GM23338 (cell line): Measurements from ENCODE around the gene NXPH3.

ENCODE experiments used
- CREB1 ChIP-seq: fragments of 250-450 bp; sonication (Bioruptor Pico); IDR thresholded peaks from 2 replicates; pipeline ENCODE4 v1.5.0; 2020; ENCODE audit warnings: low read depth, mild to moderate bottlenecking, moderate library complexity
- EZH2 ChIP-seq: fragments of 200-600 bp; sonication (generic); IDR thresholded peaks from one replicate; pipeline ENCODE4 v1.8.0; 2017; ENCODE audit warnings: antibody characterized with exemption, mild to moderate bottlenecking, low read depth; ENCODE audit not compliant: unreplicated experiment
- EZH2phosphoT487 ChIP-seq: fragments of 200-600 bp; sonication (generic); IDR thresholded peaks from one replicate; pipeline ENCODE4 v1.8.1; 2018; ENCODE audit warnings: antibody characterized with exemption; ENCODE audit not compliant: unreplicated experiment
- JUNB ChIP-seq: IDR thresholded peaks from one replicate; pipeline ENCODE4 v1.6.1; 2016; ENCODE audit warnings: antibody characterized with exemption; ENCODE audit not compliant: unreplicated experiment
- NANOG ChIP-seq: IDR thresholded peaks from 2 replicates; pipeline ENCODE4 v1.6.1; 2016; ENCODE audit warnings: antibody characterized with exemption, borderline replicate concordance
- POLR2AphosphoS5 ChIP-seq: IDR thresholded peaks from 2 replicates; pipeline ENCODE4 v1.6.1; 2016; ENCODE audit warnings: antibody characterized with exemption, low read depth
- ZNF114 ChIP-seq: fragments of 250-450 bp; sonication (Bioruptor Pico); IDR thresholded peaks from 2 replicates; pipeline ENCODE4 v1.5.0; 2020; ENCODE audit warnings: mild to moderate bottlenecking, moderate library complexity
- ZNF331 ChIP-seq: fragments of 250-450 bp; sonication (Bioruptor Pico); IDR thresholded peaks from 2 replicates; pipeline ENCODE4 v1.5.0; 2020; ENCODE audit warnings: low read depth, mild to moderate bottlenecking, moderate library complexity
- TF ChIP-seq, protein P1 (sequence below): IDR thresholded peaks from one replicate; pipeline ENCODE4 v1.6.1; 2018; ENCODE audit warnings: antibody characterized with exemption; ENCODE audit not compliant: unreplicated experiment
- TF ChIP-seq, protein P2 (sequence below), 2 experiments: fragments of 200-600 bp in 1 of 2; sonication (generic) in 1 of 2; conservative IDR thresholded peaks; 2 replicates each; pipeline versions ENCODE4 v1.5.1 to v1.6.1; 2016 to 2017; ENCODE audit warnings: antibody characterized with exemption in 2 of 2, low read depth in 2 of 2, mild to moderate bottlenecking in 2 of 2, moderate library complexity in 1 of 2

DNA sequence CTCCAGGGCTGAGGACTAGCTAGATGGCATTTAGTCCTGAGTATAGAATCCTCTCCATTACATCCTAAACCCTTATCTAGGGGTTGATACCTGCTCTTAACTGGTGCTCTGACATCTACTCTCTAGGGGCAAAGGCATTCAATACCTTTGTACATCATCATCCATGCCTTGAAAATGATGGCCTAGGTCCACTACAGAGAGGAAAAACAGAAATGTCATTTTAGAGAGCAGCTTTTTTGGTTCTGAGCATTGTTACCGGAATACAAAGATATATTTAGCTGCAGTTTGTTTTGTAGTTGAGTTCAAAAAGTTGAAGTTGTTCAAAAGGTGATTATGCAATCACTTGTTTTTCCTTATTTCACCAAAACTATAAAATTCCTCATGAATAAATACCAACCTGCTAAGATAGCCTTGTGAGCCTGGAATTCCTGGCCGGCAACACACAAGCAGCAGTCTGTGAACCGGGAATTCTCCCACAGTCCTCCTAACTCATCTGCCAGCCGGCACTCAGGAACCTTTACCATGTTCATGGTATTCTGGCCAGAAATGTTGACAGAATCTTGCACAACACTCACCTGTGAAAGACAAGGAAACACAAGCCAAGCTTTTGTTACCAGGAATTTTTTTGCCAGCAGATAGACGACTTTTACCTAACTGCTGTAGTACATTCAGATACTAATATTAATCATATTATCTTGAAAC lies 35.4 kb downstream of the NXPH3 start:
- TF ChIP-seq, protein P1, sequence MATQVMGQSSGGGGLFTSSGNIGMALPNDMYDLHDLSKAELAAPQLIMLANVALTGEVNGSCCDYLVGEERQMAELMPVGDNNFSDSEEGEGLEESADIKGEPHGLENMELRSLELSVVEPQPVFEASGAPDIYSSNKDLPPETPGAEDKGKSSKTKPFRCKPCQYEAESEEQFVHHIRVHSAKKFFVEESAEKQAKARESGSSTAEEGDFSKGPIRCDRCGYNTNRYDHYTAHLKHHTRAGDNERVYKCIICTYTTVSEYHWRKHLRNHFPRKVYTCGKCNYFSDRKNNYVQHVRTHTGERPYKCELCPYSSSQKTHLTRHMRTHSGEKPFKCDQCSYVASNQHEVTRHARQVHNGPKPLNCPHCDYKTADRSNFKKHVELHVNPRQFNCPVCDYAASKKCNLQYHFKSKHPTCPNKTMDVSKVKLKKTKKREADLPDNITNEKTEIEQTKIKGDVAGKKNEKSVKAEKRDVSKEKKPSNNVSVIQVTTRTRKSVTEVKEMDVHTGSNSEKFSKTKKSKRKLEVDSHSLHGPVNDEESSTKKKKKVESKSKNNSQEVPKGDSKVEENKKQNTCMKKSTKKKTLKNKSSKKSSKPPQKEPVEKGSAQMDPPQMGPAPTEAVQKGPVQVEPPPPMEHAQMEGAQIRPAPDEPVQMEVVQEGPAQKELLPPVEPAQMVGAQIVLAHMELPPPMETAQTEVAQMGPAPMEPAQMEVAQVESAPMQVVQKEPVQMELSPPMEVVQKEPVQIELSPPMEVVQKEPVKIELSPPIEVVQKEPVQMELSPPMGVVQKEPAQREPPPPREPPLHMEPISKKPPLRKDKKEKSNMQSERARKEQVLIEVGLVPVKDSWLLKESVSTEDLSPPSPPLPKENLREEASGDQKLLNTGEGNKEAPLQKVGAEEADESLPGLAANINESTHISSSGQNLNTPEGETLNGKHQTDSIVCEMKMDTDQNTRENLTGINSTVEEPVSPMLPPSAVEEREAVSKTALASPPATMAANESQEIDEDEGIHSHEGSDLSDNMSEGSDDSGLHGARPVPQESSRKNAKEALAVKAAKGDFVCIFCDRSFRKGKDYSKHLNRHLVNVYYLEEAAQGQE, result no peak
- TF ChIP-seq EZH2phosphoT487 (no peak), EZH2 (no peak), POLR2AphosphoS5 (no peak), NANOG (no peak), CREB1 (CRISPR knock-in tag) (no peak), JUNB (no peak), ZNF331 (CRISPR knock-in tag) (no peak), ZNF114 (CRISPR knock-in tag) (no peak)
- TF ChIP-seq, protein P2, sequence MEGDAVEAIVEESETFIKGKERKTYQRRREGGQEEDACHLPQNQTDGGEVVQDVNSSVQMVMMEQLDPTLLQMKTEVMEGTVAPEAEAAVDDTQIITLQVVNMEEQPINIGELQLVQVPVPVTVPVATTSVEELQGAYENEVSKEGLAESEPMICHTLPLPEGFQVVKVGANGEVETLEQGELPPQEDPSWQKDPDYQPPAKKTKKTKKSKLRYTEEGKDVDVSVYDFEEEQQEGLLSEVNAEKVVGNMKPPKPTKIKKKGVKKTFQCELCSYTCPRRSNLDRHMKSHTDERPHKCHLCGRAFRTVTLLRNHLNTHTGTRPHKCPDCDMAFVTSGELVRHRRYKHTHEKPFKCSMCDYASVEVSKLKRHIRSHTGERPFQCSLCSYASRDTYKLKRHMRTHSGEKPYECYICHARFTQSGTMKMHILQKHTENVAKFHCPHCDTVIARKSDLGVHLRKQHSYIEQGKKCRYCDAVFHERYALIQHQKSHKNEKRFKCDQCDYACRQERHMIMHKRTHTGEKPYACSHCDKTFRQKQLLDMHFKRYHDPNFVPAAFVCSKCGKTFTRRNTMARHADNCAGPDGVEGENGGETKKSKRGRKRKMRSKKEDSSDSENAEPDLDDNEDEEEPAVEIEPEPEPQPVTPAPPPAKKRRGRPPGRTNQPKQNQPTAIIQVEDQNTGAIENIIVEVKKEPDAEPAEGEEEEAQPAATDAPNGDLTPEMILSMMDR (conservative IDR thresholded peaks at IDR 0.05; ENCODE audit: low read depth in 2 of 2), result no peak
